Measurements from ENCODE around the gene G6PD.

- TF ChIP-seq CTCF (IDR thresholded peaks at IDR 0.05) = no peak
- no peak for TF ChIP-seq POLR2AphosphoS5 (IDR thresholded peaks at IDR 0.05; ENCODE audit: insufficient read depth in 1 of 2, low read depth in 1 of 2)
- no peak for TF ChIP-seq POLR2A (IDR thresholded peaks at IDR 0.05)
These were observed 29.4 kb downstream of the G6PD start for GRCh38 chrX:154517101-154517781.
